Endothelial cell of umbilical vein (primary cell): ENCODE measurements around the gene MYO1C. TPM values are rescaled to one million over a fixed set of nuclear protein-coding genes. Genes with fewer than 3 reads are reported as not detected.

Experiments
- BruUV-seq: library from RNA; stranded (reverse); fragments of 400-500 nt; replicated peaks from 2 replicates; lab custom pipeline; 2021; lab: Mats Ljungman, UMichigan
- CTCF ChIA-PET: fragments of 300-600, 350-600 bp; sonication (Branson Sonifier 250); formaldehyde crosslinking; loops from one replicate; lab custom pipeline; 2021; ENCODE audit warnings: antibody characterized with exemption, inconsistent platforms; lab: Charles Lee
- POLR2A ChIA-PET: fragments of 300-600, 350-600 bp; sonication (Branson Sonifier 250); formaldehyde crosslinking; loops from one replicate; lab custom pipeline; 2021; ENCODE audit warnings: antibody characterized with exemption, inconsistent platforms; lab: Charles Lee
- DNase-seq: peaks from one replicate; pipeline ENCODE4 v3.0.0-alpha.2; 2011; ENCODE audit warnings: low read depth, low spot score
- FAIRE-seq: peaks from 2 replicates; lab custom pipeline; 2011; peaks lifted over from hg19 to GRCh38; lab: Jason Lieb, UNC
- H2AFZ ChIP-seq: 2 replicates; pipeline ENCODE4 v1.6.0; 2012; ENCODE audit warnings: low read depth, low read length, control low read depth, inconsistent platforms
- H3K27ac ChIP-seq: 2 replicates; pipeline ENCODE4 v1.5.1; 2011; ENCODE audit warnings: low read depth, mild to moderate bottlenecking, control low read depth, low read length, moderate library complexity; ENCODE audit not compliant: insufficient read depth
- H3K27me3 ChIP-seq, 2 experiments: 2 replicates each; pipeline versions ENCODE4 v1.6.0 to v1.6.1; 2011; ENCODE audit warnings: low read length in 2 of 2, mixed read lengths in 1 of 2; ENCODE audit not compliant: control insufficient read depth in 2 of 2, insufficient read depth in 2 of 2
- H3K36me3 ChIP-seq, 2 experiments: 2 replicates in 1 of 2; 3 replicates in 1 of 2; pipeline ENCODE4 v1.5.1; 2011; ENCODE audit warnings: low read length in 2 of 2, mild to moderate bottlenecking in 1 of 2, moderate library complexity in 1 of 2; ENCODE audit not compliant: control insufficient read depth in 2 of 2, insufficient read depth in 2 of 2; ENCODE audit errors: extremely low read depth in 1 of 2
- H3K4me1 ChIP-seq: 3 replicates; pipeline ENCODE4 v1.5.1; 2011; ENCODE audit warnings: mild to moderate bottlenecking, low read length; ENCODE audit not compliant: control insufficient read depth, insufficient read depth; ENCODE audit errors: extremely low read depth
- H3K4me2 ChIP-seq: 2 replicates; pipeline ENCODE4 v1.6.1; 2011; ENCODE audit warnings: low read length, control low read depth, mixed read lengths; ENCODE audit not compliant: insufficient read depth
- H3K4me3 ChIP-seq, 3 experiments: fragments of 200-600 bp in 1 of 3; sonication (generic), shearing (Covaris generic) in 1 of 3; replicated peaks in 1 of 3; 2 replicates each; pipeline ENCODE4 v1.5.1; 2011 to 2016; ENCODE audit warnings: control low read depth in 3 of 3, low read length in 3 of 3, mild to moderate bottlenecking in 2 of 3, inconsistent platforms in 1 of 3, low read depth in 1 of 3, moderate library complexity in 1 of 3; ENCODE audit not compliant: insufficient read depth in 1 of 3
- H3K79me2 ChIP-seq: 2 replicates; pipeline ENCODE4 v1.6.0; 2012; ENCODE audit warnings: low read length, inconsistent platforms; ENCODE audit not compliant: control insufficient read depth, insufficient read depth
- H3K9ac ChIP-seq: replicated peaks from 2 replicates; pipeline ENCODE3; 2011; ENCODE audit warnings: low read length, control low read depth; ENCODE audit not compliant: insufficient read depth; ENCODE audit errors: extremely low read depth
- H3K9me1 ChIP-seq: replicated peaks from 3 replicates; pipeline ENCODE4 v1.6.0; 2011; ENCODE audit warnings: mild to moderate bottlenecking, low read length; ENCODE audit not compliant: control insufficient read depth, insufficient read depth; ENCODE audit errors: extremely low read depth
- H3K9me3 ChIP-seq: replicated peaks from 2 replicates; pipeline ENCODE4 v1.5.1; 2012; ENCODE audit warnings: low read length, inconsistent platforms; ENCODE audit not compliant: control insufficient read depth, insufficient read depth
- H4K20me1 ChIP-seq: replicated peaks from 2 replicates; pipeline ENCODE3; 2011; ENCODE audit warnings: mild to moderate bottlenecking, low read length; ENCODE audit not compliant: control insufficient read depth, insufficient read depth; ENCODE audit errors: extremely low read depth
- CTCF ChIP-seq, 2 donors: IDR thresholded peaks; 1 replicate in 1 of 2; 2 replicates in 1 of 2; pipeline ENCODE4 v1.5.1; 2011; ENCODE audit warnings: low read length in 2 of 2, mild to moderate bottlenecking in 2 of 2, moderate library complexity in 2 of 2, control low read depth in 1 of 2, inconsistent platforms in 1 of 2, low read depth in 1 of 2; ENCODE audit not compliant: insufficient read depth in 1 of 2; ENCODE audit errors: extremely low read depth in 1 of 2
- FOS ChIP-seq: IDR thresholded peaks from 2 replicates; pipeline ENCODE4 v1.6.1; 2011; ENCODE audit warnings: mild to moderate bottlenecking, low read length, moderate library complexity, borderline replicate concordance; ENCODE audit not compliant: insufficient read depth
- GATA2 ChIP-seq: IDR thresholded peaks from 2 replicates; pipeline ENCODE4 v1.7.0; 2011; ENCODE audit warnings: low read depth, mild to moderate bottlenecking, moderate library complexity, mixed read lengths, low read length; ENCODE audit not compliant: insufficient read length, insufficient read depth
- POLR2A ChIP-seq: IDR thresholded peaks from 2 replicates; pipeline ENCODE4 v1.6.1; 2012; ENCODE audit warnings: low read depth, mild to moderate bottlenecking, control low read depth, low read length
- POLR2AphosphoS5 ChIP-seq: IDR thresholded peaks from 2 replicates; pipeline ENCODE4 v1.6.1; 2012; ENCODE audit warnings: low read depth, mild to moderate bottlenecking, control low read depth, low read length, moderate library complexity; ENCODE audit not compliant: insufficient read depth
- dilution Hi-C: fragments of 300-500 bp; cut with MboI; formaldehyde crosslinking; loops from one replicate; pipeline ENCODE4 v1.15.0; 2019; ENCODE audit warnings: low sequenced_read_pairs; ENCODE audit not compliant: extremely low pct_ligation_motif_present
- intact Hi-C: fragments of 100-400 bp; cut with micrococcal nuclease; formaldehyde crosslinking; loops from one replicate; pipeline ENCODE4 v1.10.0; 2022
- polyA plus RNA-seq, 4 experiments: library from polyadenylated mRNA; depleted of rRNA in 3 of 4; stranded (reverse) in 3 of 4; unstranded in 1 of 4; fragments of >200 nt; gene quantifications; 2 replicates each; pipeline versions ENCODE4 v1.2.1 to v1.2.3, GENCODE V29; 2011 to 2012; ENCODE audit warnings: missing spikeins in 1 of 4
- total RNA-seq: library from RNA; stranded (reverse); gene quantifications from 2 replicates; pipeline ENCODE4 v1.2.3, GENCODE V29; 2021

Gene MYO1C
- total and polyA plus RNA-seq, 2 donors (not counting 3 experiments of a cell fraction or from before 2014, with no cell fraction given): 141 to 206 TPM

GRCh38 chr17:1496869-1497268 is 4.4 kb upstream of the MYO1C start:
- H2AFZ ChIP-seq: no peak overlapping the region
- no peaks in the 10 kb centered on the region for H4K20me1 ChIP-seq
- DNase-seq (no peak), FAIRE-seq (no peak)
- H3K27ac ChIP-seq: no peak overlapping the region
- H3K4me1 ChIP-seq: peaks cover 22% of the 10 kb centered on the region
- BruUV-seq: no TSS peak
- H3K27me3 ChIP-seq: no peaks in the 10 kb centered on the region
- CTCF ChIA-PET: interaction anchor here (2.8 to 3.4 kb wide), 3 partner anchors 8 to 19 kb away, joined by 11 to 18 read pairs (median 17); partner anchors contain the start of gene INPP5K
- no peaks in the 10 kb centered on the region for H3K9me3 ChIP-seq
- H3K36me3 ChIP-seq: peaks cover 3 to 8% of the 10 kb centered on the region in 2 experiments
- intact Hi-C loops: no loop called here
- H3K9ac ChIP-seq: no peak overlapping the region
- peaks cover 5% of the 10 kb centered on the region for H3K79me2 ChIP-seq
- dilution Hi-C loops: no loop called here
- no peaks in the 10 kb centered on the region for H3K9me1 ChIP-seq
- POLR2A ChIA-PET: no interaction called here
- no peak for TF ChIP-seq CTCF (IDR thresholded peaks at IDR 0.05; ENCODE audit: extremely low read depth in 1 of 2, insufficient read depth in 1 of 2, low read depth in 1 of 2, low read length in 2 of 2)
- TF ChIP-seq POLR2A: no peak
- no peak for TF ChIP-seq GATA2
- no peak for TF ChIP-seq FOS
- no peak for TF ChIP-seq POLR2AphosphoS5
- H3K4me3 ChIP-seq: no peak overlapping the region
- no peak overlapping the region for H3K4me2 ChIP-seq
